ENCODE results near the gene ARHGEF28. TPM values are rescaled to one million over a fixed set of nuclear protein-coding genes. Genes with fewer than 3 reads are reported as not detected.

The ARHGEF28 gene
- total and polyA plus RNA-seq, 2 of the 4 experiments (the other 2 are of a cell fraction): 3.6 to 16.0 TPM

DNA sequence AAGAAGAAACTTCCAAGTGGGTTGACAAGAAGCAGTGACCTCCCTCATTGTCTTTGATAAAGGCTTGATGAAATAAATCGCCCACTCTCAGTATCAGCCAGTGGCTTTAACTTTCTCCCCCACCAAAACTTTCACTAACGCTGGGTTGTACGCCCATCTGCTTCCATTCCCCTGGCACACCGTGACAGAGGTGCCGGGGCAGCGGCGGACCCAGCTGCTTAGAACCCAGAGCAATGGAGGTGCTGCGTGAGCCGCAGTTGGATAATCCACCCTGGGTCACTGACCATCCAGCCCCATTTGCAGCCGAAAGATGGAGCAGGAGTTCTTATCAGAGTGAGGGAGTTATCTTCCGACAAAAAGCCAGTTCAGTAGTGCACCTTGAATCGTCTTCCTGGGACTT, 270.7 kb downstream of the ARHGEF28 start:
- no peak overlapping the region for H3K27ac ChIP-seq (ENCODE audit: insufficient read depth, low read length)

More for the DNA sequence above, 270.7 kb downstream of the ARHGEF28 start:
- TF ChIP-seq POLR2A (IDR thresholded peaks at IDR 0.05; ENCODE audit: low read depth, low read length) (no peak), NFE2L2 (IDR thresholded peaks at IDR 0.05; ENCODE audit: low read depth, low read length) (no peak), MAZ (IDR thresholded peaks at IDR 0.05; ENCODE audit: borderline replicate concordance, low read depth, low read length) (no peak), BHLHE40 (IDR thresholded peaks at IDR 0.05; ENCODE audit: low read depth, low read length) (no peak), FOS (IDR thresholded peaks at IDR 0.05; ENCODE audit: low read depth, low read length) (no peak), CTCF (conservative IDR thresholded peaks at IDR 0.05; ENCODE audit: low read depth, low read length) (no peak), CEBPB (IDR thresholded peaks at IDR 0.05; ENCODE audit: low read depth, low read length) (no peak), RCOR1 (IDR thresholded peaks at IDR 0.05; ENCODE audit: insufficient replicate concordance, low read length) (no peak), MXI1 (IDR thresholded peaks at IDR 0.05; ENCODE audit: borderline replicate concordance, low read depth, low read length) (no peak), SMC3 (IDR thresholded peaks at IDR 0.05; ENCODE audit: low read depth, low read length) (no peak), RAD21 (IDR thresholded peaks at IDR 0.05; ENCODE audit: low read length) (no peak), CHD1 (IDR thresholded peaks at IDR 0.05; ENCODE audit: low read depth, low read length) (no peak), ELK1 (IDR thresholded peaks at IDR 0.05; ENCODE audit: borderline replicate concordance, low read depth, low read length) (no peak), MAFK (IDR thresholded peaks at IDR 0.05; ENCODE audit: low read depth, low read length) (no peak), RFX5 (IDR thresholded peaks at IDR 0.05; ENCODE audit: low read depth, low read length) (no peak), USF2 (IDR thresholded peaks at IDR 0.05; ENCODE audit: low read depth, low read length) (no peak)
- CTCF ChIA-PET: no interaction called here
- Histone ChIP-seq H3K9me1 (ENCODE audit: insufficient read depth, low read length) (peaks cover 17% of the 10 kb centered on the region), H2BK15ac (ENCODE audit: low read depth, low read length) (no peak overlapping the region), H2BK20ac (ENCODE audit: low read depth, low read length) (no peak overlapping the region), H3K4me3 (ENCODE audit: insufficient read depth, low read depth, low read length) (no peak overlapping the region), H2AK5ac (ENCODE audit: low read depth, low read length) (no peak overlapping the region), H3K4me1 (ENCODE audit: control insufficient read depth, insufficient read depth, low read length) (peaks cover 8% of the 10 kb centered on the region), H3K36me3 (ENCODE audit: control insufficient read depth, insufficient read depth, low read length) (no peaks in the 10 kb centered on the region), H3K27me3 (ENCODE audit: control insufficient read depth, insufficient read depth, low read length) (no peaks in the 10 kb centered on the region), H3K9ac (ENCODE audit: low read depth, low read length) (no peak overlapping the region), H3K23ac (ENCODE audit: low read depth, low read length) (no peak overlapping the region), H2BK5ac (ENCODE audit: low read depth, low read length, poor library complexity, severe bottlenecking) (no peak overlapping the region), H3K79me1 (ENCODE audit: low read depth in 1 of 2, low read length in 2 of 2) (peaks cover 0 to 6% of the 10 kb centered on the region in 2 experiments; a peak in 2 of 4 replicates), H3K14ac (replicated peaks; ENCODE audit: low read depth, low read length) (no peak overlapping the region), H2AK9ac (replicated peaks; ENCODE audit: low read depth, low read length, poor library complexity) (no peak overlapping the region), H3K9me3 (ENCODE audit: control insufficient read depth, insufficient read depth, low read length) (no peaks in the 10 kb centered on the region), H3K4me2 (ENCODE audit: low read depth, low read length) (no peak overlapping the region), H3K4ac (ENCODE audit: low read depth, low read length) (no peak overlapping the region), H3K18ac (ENCODE audit: low read depth, low read length) (no peak overlapping the region), H3K56ac (ENCODE audit: extremely low read depth, insufficient read depth, low read length) (no peak overlapping the region), H4K8ac (ENCODE audit: low read depth in 2 of 2, low read length in 2 of 2) (no peak overlapping the region), H2AFZ (replicated peaks; ENCODE audit: low read length, poor library complexity) (no peak overlapping the region), H2BK120ac (ENCODE audit: low read depth, low read length) (no peak overlapping the region), H4K91ac (ENCODE audit: insufficient read depth, low read depth, low read length) (no peak overlapping the region), H4K20me1 (ENCODE audit: insufficient read depth, low read length) (no peaks in the 10 kb centered on the region), H4K5ac (ENCODE audit: low read depth, low read length) (no peak overlapping the region)
- no TSS peak for BruUV-seq (replicated peaks)
- 87% methylated on average over 3 of the region's 12 CpGs; no CpG with 5 or more reads in 1 of the 2 experiments for WGBS, 2 experiments (ENCODE audit: extremely low coverage in 2 of 2, insufficient read length in 1 of 2)
- intact Hi-C loops (cut with micrococcal nuclease): no loop called here
- dilution Hi-C loops (cut with HindIII; ENCODE audit: low sequenced_read_pairs, unreplicated experiment): no loop called here
- POLR2A ChIA-PET (ENCODE audit: unreplicated experiment): no interaction called here
- ATAC-seq (ENCODE audit: low read depth): no peak
- in situ Hi-C loops (cut with MboI; ENCODE audit: low sequenced_read_pairs): no loop called here
- DNase-seq: no peak
